Large intestine (tissue), 3 donors: Measurements from ENCODE around the gene MROH2B. TPM values are rescaled to one million over a fixed set of nuclear protein-coding genes. Genes with fewer than 3 reads are reported as not detected.

Experiments used
- DNase-seq, 2 donors: peaks; one replicate each; pipeline versions ENCODE4 v3.0.0 to v3.0.0-alpha.2; 2013
- H3K27ac ChIP-seq: one replicate; pipeline ENCODE4 v1.5.1; 2013; ENCODE audit warnings: low read length
- H3K27me3 ChIP-seq: 2 replicates; pipeline ENCODE4 v1.6.1; 2013; ENCODE audit warnings: low read length; ENCODE audit not compliant: control insufficient read depth, insufficient read depth
- H3K36me3 ChIP-seq: 2 replicates; pipeline ENCODE4 v1.6.1; 2013; ENCODE audit warnings: low read length; ENCODE audit not compliant: control insufficient read depth, insufficient read depth
- H3K4me1 ChIP-seq: one replicate; pipeline ENCODE4 v1.6.1; 2013; ENCODE audit warnings: low read length; ENCODE audit not compliant: control insufficient read depth, insufficient read depth
- H3K4me3 ChIP-seq: one replicate; pipeline ENCODE4 v1.5.1; 2013; ENCODE audit warnings: low read length
- H3K9me3 ChIP-seq: one replicate; pipeline ENCODE4 v1.6.1; 2013; ENCODE audit warnings: mild to moderate bottlenecking, low read depth, low read length, moderate library complexity; ENCODE audit not compliant: control insufficient read depth
- WGBS: methylation state at CpG from one replicate; pipeline ENCODE4 v1.1.5; 2013; ENCODE audit warnings: low lambda C conversion rate; ENCODE audit not compliant: insufficient coverage; 5-methylcytosine and 5-hydroxymethylcytosine counted together
- polyA plus RNA-seq: library from polyadenylated mRNA; unstranded; fragments of 120-200 nt; gene quantifications from one replicate; pipeline ENCODE4 v1.2.1, GENCODE V29; 2013

The MROH2B gene
- polyA plus RNA-seq, 1 donor, result not detected

DNA sequence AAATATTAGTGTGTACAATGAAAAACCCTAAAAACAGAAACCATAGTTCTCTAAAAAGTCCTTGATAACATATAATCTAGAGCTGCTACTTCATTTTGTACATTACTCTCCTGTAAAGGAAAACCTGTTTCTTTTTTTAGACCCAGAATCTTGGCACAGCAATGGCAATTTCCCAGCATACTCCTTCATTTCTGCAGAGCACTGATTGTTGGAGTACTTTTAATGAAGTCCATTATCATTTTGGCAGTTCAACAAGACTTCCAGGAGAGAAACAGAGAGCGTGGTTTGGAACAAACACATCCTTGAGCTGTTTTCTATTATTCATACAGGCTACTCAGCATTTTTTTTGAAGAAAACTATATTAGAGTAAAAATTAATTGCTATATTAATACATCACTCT lies 22.7 kb upstream of the MROH2B start:
- Histone ChIP-seq H3K27ac (no peak overlapping the region), H3K36me3 (no peaks in the 10 kb centered on the region), H3K27me3 (no peaks in the 10 kb centered on the region), H3K4me1 (no peaks in the 10 kb centered on the region), H3K9me3 (no peaks in the 10 kb centered on the region), H3K4me3 (no peak overlapping the region)
- no peak for DNase-seq
- 100% methylated on average over 1 of the region's 1 CpG for WGBS

DNA sequence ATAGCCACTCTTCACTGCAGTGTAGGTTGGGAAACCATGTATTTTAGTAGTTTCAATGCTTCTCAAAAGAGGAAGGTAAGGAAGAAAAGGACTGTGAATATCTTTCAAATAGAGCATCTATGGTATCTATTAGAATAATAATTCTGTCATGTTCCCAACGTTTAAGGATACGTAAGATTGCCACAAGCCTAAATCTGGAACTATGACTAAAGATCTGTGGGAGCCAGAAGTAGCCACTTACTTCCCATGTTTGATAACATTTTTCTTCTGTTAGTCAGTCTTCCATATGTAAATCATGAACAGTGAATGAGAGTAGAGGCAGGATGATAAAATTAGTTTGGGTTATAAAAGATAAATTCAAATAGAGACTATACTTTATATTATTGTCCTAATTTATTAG lies 16.3 kb upstream of the MROH2B start:
- Histone ChIP-seq H3K9me3 (no peaks in the 10 kb centered on the region), H3K36me3 (no peaks in the 10 kb centered on the region), H3K27me3 (no peaks in the 10 kb centered on the region), H3K4me3 (no peak overlapping the region), H3K27ac (no peak overlapping the region), H3K4me1 (no peaks in the 10 kb centered on the region)
- no peak for DNase-seq
- no CpG with 5 or more reads among the region's 2 CpGs for WGBS

DNA sequence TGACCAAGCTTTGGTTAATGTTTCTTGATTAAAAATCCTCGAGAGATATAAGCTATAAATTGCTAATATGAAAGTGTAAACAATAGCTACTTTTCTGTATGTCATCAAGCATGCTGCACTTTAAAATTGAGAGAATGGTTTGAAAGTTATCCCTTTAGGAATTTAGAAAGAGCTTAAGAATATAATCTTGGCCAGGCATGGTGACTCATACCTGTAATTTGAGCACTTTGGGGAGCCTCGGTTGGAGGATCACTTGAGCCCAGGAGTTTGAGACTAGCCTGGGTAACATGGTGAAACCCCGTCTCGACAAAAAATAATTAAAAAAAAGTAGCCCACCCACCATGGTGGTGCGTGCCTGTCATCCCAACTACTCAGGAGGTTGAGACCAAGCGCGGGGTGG lies 12.2 kb upstream of the MROH2B start:
- Histone ChIP-seq H3K9me3 (no peaks in the 10 kb centered on the region), H3K4me1 (no peaks in the 10 kb centered on the region), H3K27me3 (no peaks in the 10 kb centered on the region), H3K36me3 (no peaks in the 10 kb centered on the region), H3K27ac (no peak overlapping the region), H3K4me3 (no peak overlapping the region)
- 71% methylated on average over 1 of the region's 7 CpGs for WGBS
- DNase-seq, result no peak

DNA sequence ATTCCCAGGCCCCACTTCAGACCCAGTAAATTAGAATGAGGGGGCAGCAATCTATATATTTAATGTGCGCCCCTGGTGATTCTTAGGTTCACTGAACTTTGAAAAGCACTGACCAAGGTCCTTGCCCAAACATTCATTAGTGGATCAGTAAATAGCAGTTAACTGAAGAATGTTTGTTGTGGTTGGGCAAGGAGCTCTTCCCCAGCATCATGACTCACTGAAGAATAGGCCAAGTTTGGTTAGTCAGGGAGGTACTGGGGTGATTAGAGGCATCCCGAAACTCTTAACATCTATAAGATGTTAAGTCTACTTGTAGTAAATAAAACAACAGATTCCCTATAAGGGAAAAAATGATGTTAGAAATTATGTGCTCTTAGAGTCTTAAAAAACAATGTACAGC lies 833 bp upstream of the MROH2B start:
- DNase-seq, result no peak
- WGBS, result no CpG with 5 or more reads among the region's 2 CpGs
- Histone ChIP-seq H3K9me3 (no peaks in the 10 kb centered on the region), H3K36me3 (no peaks in the 10 kb centered on the region), H3K27ac (no peak overlapping the region), H3K4me1 (no peaks in the 10 kb centered on the region), H3K27me3 (no peaks in the 10 kb centered on the region), H3K4me3 (no peak overlapping the region)

DNA sequence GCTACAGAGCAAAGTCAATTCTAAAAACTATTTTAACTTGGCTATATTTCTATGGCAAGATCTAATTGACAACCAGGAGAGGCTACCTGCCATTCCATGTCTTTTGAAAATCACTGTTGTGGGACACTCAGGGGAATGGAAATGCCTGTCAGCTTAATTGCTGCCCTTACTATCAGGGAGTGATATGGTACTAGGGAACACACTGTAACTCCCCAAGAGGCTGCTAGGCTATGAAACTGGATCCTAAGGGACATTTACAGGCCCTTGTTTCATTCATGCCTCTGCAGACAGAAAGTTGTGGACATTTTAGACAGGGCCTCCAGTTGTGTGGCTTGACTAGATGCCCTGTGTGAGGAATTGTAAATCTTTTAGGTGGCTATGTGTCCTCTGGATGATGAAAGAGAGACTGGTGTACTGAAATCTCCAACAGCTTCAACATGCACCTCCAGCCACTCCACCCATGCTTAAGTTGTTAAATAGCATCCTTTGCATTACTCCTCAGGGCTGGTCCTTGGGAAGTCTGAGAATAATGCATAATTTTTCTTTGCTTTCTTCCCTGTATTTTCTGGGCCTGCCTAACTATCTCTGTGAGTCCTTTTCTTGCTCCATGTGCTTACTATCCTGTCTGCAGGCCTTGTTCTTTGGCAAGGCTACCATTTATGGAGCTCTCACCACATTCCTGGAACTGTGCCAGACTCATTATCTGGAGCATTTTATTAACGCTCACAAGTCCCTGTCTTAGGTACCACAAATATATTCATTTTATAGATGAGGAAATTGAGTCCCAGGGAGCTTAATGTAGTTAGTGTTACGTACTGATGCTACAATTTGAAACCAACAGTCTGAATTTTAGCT lies 3.2 kb downstream of the MROH2B start:
- H3K27me3 ChIP-seq, result no peaks in the 10 kb centered on the region
- WGBS, result 100% methylated on average over 1 of the region's 2 CpGs
- no peaks in the 10 kb centered on the region for H3K36me3 ChIP-seq
- H3K4me3 ChIP-seq, result no peak overlapping the region
- no peaks in the 10 kb centered on the region for H3K4me1 ChIP-seq
- H3K9me3 ChIP-seq, result no peaks in the 10 kb centered on the region
- no peak overlapping the region for H3K27ac ChIP-seq
- peak in 1 of 2 donors; percentile 36 for DNase-seq

DNA sequence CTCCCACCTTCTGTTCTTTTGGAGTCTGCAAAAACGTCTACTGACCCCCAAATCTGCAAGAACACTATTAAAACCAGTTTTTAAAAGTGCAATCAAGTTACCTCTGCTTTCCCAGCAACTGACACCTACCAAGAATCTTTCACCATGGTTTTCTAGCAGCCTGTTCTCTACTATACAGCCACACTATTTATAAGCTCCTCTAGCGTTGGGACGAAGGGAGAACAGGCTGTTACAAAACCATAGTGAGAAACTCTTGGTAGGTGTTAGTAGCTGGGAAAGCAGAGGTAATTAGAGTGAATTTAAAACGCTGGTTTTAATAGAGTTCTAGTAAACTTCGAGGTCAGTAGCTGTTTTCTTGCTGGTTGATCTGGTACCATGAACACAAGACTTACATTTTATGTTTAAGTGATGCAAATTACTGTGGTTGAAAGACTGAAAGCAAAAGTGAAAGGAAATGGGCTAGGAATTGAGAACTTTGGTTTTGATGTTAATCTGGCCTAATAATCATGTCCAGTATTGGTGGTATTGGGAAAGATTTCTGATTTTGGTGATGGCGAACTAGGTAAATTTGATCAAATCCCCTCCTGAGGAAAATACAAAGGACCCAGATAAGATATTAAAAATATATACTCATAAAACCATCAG lies 5.3 kb downstream of the MROH2B start:
- Histone ChIP-seq H3K36me3 (no peaks in the 10 kb centered on the region), H3K27ac (no peak overlapping the region), H3K4me1 (no peaks in the 10 kb centered on the region), H3K9me3 (no peaks in the 10 kb centered on the region), H3K27me3 (no peaks in the 10 kb centered on the region), H3K4me3 (no peak overlapping the region)
- no peak for DNase-seq
- WGBS, result 70% methylated on average over 2 of the region's 6 CpGs

DNA sequence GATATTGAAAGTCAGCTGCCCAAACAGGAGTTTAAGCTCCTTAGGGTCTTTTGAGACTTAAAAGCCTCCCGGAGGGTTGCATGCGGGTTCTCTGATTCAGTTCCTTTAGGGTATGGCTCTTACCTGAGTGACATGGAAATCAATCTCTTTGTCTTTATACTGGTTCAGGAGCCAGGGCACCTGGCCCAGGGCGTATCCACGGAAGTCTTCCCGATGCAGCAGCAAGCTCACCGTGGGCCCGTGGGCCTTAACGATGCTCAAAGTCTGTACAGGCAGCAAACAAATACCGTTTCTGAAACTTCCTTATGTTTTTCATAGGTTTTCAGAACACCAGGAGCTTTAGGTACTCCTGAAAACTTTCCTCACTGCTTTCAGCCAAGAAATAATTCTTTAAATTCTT lies 13.2 kb downstream of the MROH2B start:
- WGBS, result 93% methylated on average over 5 of the region's 9 CpGs
- Histone ChIP-seq H3K27ac (no peak overlapping the region), H3K27me3 (no peaks in the 10 kb centered on the region), H3K36me3 (no peaks in the 10 kb centered on the region), H3K9me3 (no peaks in the 10 kb centered on the region), H3K4me3 (no peak overlapping the region), H3K4me1 (no peaks in the 10 kb centered on the region)
- no peak for DNase-seq

DNA sequence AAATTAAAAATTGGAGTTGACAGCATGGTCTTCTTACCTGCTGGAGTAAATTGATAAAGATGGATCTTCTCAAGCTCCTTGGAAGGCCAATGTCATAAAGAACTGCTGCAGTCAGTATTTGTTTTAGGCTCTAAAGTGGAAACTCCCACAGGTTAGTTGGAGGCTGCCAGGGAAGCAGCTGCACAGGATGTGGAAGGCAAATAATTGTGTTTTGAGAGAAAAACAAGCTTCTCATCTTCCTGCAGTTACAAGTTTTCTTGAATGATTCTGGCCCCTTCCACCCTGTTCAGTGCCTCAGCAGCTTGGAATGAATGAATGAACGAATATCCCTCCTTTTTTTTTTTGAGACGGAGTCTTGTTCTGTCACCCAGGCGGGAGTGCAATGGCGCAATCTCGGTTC lies 13.9 kb downstream of the MROH2B start:
- no peak for DNase-seq
- Histone ChIP-seq H3K27me3 (no peaks in the 10 kb centered on the region), H3K27ac (no peak overlapping the region), H3K4me1 (no peaks in the 10 kb centered on the region), H3K36me3 (no peaks in the 10 kb centered on the region), H3K9me3 (no peaks in the 10 kb centered on the region), H3K4me3 (no peak overlapping the region)
- WGBS, result no CpG with 5 or more reads among the region's 5 CpGs

DNA sequence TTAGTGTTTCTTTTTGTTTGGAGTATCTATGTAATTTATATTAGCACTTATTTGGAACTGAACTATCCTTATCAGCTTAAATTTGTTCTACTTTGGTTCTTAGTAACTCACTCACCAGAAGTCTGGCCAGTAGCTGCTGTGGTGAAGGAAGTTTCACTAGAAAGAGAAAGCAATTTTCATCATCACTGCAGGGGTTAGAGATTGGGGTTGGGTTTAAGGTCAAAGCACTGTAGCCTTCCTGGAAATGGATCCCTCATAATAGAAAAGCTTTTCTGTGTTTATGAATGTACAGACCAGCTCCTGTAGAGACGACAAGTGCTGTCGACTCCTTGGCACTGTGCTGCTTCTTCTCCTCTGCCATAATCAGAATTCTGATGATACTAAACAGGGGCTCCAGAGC lies 22.2 kb downstream of the MROH2B start:
- Histone ChIP-seq H3K27ac (no peak overlapping the region), H3K4me1 (no peaks in the 10 kb centered on the region), H3K9me3 (no peaks in the 10 kb centered on the region), H3K36me3 (no peaks in the 10 kb centered on the region), H3K27me3 (no peaks in the 10 kb centered on the region), H3K4me3 (no peak overlapping the region)
- peak in 1 of 2 donors; percentile 5 for DNase-seq
- no CpG with 5 or more reads among the region's 2 CpGs for WGBS

DNA sequence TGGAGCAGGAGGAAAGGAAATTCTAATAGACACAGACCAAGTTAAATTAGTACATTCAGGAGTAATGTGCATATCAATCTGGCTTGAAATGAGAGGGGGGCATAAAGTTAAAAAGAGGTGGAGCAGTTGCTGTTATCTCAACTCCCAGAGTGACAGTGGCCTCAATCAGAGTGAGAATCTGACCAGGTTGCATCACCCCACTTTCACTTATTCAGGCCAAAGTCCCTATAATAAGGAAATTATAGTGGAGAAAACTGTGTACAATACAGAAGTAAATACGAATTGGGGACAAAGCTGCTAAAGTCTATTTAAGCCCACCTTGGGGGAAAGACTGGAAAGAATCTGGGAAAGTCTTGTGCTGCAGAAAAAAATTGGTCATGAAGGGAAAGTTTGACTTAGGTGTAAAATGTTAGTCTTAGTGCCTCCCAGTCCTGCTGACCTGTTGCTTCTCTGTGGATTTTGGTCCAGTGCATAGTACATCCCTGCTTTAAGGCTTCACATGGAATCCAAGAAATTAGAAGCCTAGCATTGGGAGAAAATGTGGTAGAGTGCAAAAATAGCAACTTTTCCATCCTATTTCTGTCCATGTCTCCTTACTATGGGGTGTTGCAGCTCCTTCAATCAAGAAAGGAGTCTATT lies 27.9 kb downstream of the MROH2B start:
- Histone ChIP-seq H3K9me3 (no peaks in the 10 kb centered on the region), H3K36me3 (no peaks in the 10 kb centered on the region), H3K4me3 (no peak overlapping the region), H3K27ac (no peak overlapping the region), H3K4me1 (peaks cover 8% of the 10 kb centered on the region), H3K27me3 (no peaks in the 10 kb centered on the region)
- DNase-seq, result peak; percentile 11 to 44
- WGBS, result 29% methylated on average over 1 of the region's 1 CpG
